ENCODE results near the gene SANBR. TPM values are rescaled to one million over a fixed set of nuclear protein-coding genes. Genes with fewer than 3 reads are reported as not detected.

The SANBR gene
- total RNA-seq, 1 donor from 2014 or later, result 89.8 TPM

DNA sequence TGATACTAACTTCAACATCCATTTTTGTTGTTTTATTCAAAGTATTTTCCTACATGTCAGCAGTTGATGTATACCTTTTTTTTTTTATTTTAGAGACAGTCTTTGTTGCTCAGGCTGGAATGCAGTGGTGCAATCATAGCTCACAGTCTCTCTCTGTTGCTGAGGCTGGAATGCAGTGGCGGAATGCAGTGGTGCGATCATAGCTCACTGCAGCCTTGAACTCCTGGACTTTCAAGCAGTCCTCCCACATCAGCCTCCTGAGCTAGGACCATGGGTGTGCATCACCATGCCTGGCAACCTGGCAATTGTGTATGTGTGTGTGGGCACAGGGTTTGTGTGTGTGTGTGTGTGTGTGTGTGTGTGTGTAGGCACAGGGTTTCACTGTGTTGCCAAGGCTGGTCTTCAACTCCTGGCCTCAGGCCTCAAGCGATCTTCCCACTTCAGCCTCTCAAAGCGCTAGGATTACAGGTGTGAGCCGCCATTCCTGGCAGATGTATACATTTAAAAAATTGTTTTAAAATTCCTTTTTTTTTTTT lies 24.8 kb downstream of the SANBR start:
- DNase-seq, result no peak

DNA sequence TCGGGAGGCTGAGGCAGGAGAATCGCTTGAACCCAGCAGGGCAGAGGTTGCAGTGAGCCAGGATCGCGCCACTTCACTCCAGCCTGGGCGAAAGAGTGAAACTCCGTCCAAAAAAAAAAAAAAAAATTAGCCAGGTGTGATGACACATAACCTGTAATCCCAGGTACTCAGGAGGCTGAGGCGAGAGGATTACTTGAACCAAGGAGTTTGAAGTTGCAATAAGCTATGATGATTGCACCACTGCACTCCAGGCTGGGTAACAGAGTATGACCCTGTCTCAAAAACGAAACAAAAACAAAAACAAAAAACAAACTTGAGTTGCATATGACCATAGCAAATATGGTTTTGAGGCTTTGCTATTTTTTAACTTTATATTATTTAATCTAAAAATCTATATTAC lies 25.8 kb downstream of the SANBR start:
- no peak for DNase-seq

DNA sequence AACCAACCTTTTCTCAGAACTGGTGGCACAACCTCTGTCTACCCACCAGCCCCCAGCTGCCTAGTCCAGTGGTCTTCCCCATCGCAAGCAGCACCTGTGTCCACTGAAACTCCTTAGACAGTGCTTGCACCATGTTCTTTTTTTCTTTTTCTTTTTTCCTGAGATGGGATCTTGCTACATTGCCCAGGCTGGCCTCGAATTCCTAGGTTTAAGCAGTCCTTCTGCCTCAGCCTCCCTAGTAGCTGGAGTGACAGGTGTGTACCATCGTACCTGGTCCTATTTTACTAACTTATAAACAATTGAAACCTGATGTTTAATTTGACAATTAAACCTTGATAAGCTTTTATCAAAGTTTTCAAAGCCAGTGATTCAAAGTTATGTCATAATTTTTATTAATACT lies 30.8 kb downstream of the SANBR start:
- DNase-seq, result no peak

DNA sequence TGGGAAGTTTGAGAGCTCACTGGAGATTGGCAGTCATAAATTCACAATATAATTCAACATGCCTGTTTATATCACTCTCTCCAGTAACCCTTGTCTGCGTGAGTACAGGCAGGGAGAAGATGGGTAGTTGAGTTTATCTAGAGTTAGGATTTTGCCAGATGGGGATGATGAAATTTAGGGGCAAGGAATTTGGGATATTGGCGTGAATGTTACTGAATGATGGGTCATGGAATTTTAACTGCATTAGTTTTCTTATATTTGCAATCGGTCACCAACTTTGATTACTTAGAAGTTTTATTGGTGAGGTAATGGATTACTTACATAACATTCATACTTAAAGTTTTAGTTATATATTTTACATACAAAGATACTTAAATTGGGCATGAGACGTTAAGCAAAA lies 35.1 kb downstream of the SANBR start:
- no peak for DNase-seq

DNA sequence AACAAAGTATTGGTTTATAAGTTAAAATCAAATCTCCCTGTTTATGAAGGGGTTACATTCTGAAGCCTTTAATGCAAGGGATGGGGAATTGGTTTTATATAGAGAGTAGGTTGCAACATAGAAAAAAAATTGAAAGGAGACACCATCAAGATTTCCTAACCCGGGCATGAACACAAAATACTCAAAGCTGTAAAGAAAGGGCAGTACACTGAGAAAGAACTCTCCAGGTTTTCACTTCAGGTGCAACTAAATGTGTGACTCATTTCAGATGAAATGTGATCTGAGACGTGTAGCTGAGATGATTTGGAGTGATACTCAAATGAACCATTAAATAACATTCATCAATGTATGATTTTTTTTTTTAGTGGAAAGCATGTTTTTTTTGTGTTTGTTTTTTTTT lies 43.6 kb downstream of the SANBR start:
- no peak for DNase-seq

DNA sequence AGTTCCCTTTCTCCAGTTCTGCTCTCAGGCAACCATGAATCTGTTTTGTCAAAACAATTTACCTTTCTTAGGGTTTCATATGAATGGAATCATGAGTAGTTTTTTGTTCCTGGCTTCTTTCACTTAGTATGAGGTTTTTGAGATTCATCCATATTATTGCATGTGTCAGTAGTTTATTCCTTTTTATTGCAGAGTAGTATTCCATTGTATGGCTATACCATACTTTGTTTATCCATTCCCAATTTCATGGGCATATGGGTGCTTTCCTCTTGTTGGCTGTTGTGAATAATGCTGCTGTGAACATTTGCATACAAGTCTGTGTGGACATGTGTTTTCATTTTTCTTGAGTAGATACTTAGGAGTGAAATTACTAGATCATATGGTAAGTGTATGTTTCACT lies 46.0 kb downstream of the SANBR start:
- DNase-seq, result no peak

DNA sequence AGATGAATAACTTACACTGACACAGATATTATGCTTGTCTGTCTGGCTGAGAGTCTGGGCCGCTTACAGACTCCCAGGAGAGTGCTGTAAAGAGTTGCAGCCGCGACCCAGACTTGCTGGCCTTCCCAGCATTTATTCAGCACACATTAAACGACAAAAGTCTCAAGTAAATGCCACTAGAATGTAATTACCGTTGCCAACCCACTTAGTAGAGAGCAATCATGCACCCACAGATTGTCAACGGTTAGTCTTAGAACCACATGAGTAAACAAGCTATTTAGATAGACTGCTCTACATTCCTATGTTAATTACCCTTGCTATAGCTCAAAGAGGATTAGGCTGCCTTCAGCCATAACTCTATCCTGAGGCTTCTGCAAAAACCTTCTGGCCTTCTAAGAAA lies 48.5 kb downstream of the SANBR start:
- no peak for DNase-seq

Other genes with a start within 250 kb of the SANBR start
- gene REL, start 184.3 kb upstream of the SANBR start, total RNA-seq, result 8.6 TPM
- 79.2 TPM for gene PEX13, start 48.2 kb upstream of the SANBR start, total RNA-seq
- 8.3 TPM for gene PUS10, start 47.6 kb upstream of the SANBR start, total RNA-seq
- gene C2orf74, start 96.3 kb downstream of the SANBR start, total RNA-seq, result 6.9 TPM